Epithelial cell of prostate (primary cell): ENCODE results near the gene FFAR3.
"Not testable (repeated sequence)": the region's sequence is repeated elsewhere in the genome, so short reads cannot be mapped to it uniquely, and the experiment has no call there.

Experiments used
- DNase-seq: peaks from one replicate; pipeline ENCODE4 v3.0.0-alpha.2; 2011; ENCODE audit warnings: low read depth, low spot score
- H3K27ac ChIP-seq: fragments of 450-650 bp; 2 replicates; pipeline ENCODE4 v1.5.1; 2017; ENCODE audit warnings: mild to moderate bottlenecking

The FFAR3 gene

DNA sequence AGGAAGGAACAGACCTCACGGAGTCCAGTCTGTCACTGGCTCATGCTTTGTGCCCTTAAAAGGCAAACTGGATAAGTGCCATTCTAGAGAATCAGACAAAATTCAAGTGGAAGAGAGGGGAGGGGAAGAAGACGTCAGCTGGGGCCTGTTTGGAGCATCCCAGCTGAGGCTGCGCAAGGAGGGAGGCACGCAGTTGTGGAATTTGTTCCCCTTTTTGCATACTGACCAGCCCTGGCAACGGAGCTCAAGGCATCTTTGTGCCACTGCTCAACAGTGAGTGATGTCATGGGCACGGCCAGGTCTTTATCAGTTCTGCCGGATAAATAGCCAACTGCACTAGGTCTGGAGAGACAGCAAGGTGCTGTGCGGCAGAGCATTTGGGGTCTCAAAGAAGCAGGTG is 12.5 kb downstream of the FFAR3 start, which contains the start of gene GPR42:
Gene GPR42, plus strand, starts transcription at position 347 of the 400 bp plus-strand sequence. CDS start 292 bp downstream, outside the sequence.
- no peak within 1 kb of the TSS for H3K27ac ChIP-seq
- no peak for DNase-seq

DNA sequence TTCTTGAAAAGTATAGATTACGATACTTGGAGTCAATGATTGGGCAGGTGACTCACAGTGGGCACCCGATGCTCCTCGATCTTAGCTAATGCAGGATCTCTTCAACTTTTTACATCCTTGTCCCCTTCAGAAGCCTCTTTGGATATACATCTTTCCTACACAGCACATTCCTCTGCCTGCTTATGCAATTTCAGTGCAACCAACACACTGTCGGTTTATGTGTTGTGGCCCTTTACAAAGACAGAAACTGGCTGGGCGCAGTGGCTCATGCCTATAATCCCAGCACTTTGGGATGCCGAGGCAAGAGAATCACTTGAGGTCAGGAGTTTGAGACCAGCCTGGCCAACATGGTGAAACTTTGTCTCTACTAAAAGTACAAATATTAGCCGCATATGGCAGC is 15.2 kb downstream of the FFAR3 start:
- H3K27ac ChIP-seq = no peak overlapping the region

DNA sequence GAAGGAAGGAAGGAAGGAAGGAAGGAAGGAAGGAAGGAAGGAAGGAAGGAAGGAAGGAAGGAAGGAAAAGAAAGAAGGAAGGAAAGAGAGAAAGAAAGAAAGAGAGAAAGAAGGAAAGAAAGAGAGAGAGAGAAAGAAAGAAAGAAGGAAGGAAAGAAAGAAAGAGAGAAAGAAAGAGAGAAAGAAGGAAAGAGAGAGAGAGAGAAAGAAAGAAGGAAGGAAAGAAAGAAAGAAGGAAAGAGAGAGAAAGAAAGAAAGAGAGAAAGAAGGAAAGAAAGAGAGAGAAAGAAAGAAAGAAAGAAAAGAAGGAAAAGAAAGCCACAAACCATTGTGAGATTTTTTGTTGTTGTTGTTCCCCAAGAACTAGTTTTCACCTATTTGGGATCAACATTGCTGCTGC is 15.8 kb downstream of the FFAR3 start:
- DNase-seq, H3K27ac ChIP-seq: not testable (repeated sequence)

More for the DNA sequence above, 15.2 kb downstream of the FFAR3 start:
- DNase-seq = no peak

DNA sequence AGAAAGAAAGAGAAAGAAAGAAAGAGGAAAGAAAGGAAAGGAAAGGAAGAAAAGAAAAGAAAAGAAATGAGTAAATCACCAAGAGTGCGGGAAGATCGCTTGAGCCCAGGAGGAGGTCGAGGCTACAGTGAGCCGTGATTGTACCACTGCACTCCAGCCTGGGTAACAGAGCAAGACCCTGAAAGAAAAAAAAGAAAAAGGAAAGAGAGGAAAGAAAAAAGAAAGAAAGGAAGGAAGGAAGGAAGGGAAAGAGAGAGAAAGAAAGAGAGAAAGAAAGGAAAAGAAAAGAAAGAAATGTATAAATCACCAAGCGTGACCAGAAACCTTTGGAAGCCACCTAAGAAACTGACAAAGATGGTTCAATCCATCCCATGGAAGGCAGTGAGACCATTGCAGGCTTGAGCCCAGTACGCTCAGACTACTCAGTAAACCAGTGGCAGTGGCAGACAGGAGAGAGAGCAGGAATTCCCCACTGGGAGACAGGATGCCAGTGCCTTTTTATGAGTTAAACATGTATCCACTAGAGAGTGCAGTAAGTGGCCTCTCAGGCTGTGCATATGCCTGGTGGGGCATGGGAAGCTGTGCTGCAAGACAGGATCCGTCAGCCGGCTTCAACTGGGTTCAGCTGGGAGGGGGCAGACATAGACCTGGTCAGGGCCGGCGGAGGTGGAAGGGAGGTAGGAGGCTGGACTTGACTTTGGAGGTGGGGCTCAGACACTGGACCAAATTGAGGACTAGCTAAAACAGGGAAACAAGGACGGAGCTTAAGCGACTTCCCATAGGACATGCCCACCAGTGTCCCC is 17.4 kb downstream of the FFAR3 start:
- DNase-seq = no peak

DNA sequence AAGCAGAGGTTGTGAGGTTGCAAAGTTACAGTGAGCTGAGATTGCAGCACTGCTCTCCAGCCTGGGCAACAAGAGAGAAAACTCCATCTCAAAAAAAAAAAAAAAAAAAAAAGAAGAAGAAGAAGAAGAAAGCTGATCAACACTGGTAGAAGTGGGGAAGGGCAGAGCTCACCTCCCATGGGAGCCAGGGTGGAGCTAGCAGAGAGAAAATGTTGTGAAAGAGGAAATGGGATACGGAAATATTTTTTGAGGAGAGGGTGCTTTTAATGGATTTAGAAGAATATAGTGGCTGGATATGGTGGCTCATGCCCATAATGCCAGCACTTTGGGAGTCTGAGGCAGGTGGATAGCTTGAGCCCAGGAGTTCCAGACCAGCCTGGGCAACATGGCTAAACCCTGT is 19.4 kb downstream of the FFAR3 start:
- DNase-seq = no peak
- no peak overlapping the region for H3K27ac ChIP-seq

More for the DNA sequence above, 17.4 kb downstream of the FFAR3 start:
- no peak overlapping the region for H3K27ac ChIP-seq

DNA sequence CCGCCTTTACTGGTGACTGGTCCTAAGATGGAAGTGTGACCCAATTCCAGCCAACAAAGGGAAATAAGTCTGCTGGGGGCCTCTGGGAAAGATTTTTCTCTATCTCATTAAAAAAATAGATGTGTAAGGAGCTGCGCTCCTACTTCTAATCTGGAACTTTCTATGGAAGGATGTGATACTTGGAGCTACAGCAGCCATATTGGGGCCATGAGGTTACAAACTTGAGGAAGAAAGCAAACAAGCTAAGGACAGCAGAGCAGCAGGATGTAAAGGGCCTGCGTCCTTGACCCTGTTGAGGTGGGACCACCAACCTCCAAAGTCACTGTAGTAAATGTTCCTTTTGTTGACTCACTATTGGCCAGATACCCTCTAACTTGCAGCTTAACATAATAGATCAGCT is 20.1 kb downstream of the FFAR3 start:
- no peak for DNase-seq
- H3K27ac ChIP-seq = no peak overlapping the region

DNA sequence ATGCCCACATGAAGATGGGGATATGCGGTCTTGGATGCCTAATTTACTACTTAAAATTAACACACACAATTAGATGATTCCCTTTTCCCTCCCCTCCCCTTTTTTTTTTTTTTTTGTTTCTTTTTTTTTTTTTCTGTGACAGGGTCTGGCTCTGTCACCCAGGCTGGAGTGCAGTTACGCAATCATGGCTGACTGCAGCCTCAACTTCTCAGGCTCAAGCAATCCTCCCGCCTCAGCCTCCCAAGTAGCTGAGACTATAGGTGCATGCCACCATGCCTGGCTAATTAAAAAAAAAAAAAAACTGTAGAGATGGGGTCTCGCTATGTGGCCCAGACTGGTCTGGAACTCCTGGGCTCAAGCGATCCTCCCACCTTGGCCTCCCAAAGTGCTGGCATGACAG is 21.3 kb downstream of the FFAR3 start:
- DNase-seq, H3K27ac ChIP-seq: not testable (repeated sequence)

DNA sequence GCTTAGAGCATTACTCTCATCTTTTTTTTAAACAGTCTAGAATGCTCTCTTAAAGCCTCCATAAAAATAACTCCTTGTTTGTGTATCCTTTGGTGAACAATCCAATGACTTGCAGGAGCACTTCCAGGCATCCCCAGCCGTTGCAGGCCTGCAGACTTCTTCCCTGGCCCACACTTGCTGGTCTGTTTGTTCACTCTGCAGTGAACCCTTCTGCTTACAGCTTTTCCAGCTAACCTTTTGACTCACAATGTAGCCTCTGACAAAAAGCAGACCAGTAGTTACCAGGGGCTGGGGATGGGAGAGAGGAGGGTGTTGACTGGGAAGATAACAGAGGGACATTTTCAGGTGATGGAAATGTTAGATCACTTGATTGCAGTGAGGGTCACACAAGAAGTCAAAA is 21.7 kb downstream of the FFAR3 start:
- no peak overlapping the region for H3K27ac ChIP-seq
- DNase-seq = no peak

DNA sequence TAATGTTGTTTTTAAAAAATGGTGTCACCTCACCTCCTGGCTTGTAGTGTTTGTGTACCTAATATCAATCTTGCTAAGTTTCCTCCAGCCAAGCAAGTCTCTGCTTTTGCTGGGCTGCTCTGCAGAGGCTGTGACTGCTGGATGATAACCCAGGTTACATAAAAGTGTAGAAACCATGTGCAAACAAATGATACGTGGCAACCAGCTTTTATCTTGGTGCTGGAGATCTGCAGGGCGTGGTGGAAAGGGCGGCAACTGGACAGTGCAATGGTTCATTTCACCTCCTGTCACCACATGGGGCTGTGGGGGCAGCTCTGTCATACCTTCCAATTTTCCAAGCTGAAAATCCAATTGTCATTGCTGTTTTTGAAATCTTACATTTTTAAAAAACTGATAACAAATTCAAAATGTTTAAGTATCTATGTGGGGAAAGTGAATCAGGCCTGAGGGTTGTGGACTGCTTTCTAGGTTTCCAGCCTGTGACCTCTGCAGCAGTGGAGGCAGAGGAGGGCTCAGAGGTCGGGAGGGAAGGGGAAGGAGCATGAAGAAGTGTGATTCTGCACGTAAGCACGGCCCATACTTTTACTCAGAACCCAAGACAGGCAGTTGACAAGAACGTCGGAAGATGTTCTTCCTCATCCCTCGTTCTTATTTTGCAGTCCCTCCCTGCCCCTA is 22.3 kb downstream of the FFAR3 start:
- DNase-seq = no peak

DNA sequence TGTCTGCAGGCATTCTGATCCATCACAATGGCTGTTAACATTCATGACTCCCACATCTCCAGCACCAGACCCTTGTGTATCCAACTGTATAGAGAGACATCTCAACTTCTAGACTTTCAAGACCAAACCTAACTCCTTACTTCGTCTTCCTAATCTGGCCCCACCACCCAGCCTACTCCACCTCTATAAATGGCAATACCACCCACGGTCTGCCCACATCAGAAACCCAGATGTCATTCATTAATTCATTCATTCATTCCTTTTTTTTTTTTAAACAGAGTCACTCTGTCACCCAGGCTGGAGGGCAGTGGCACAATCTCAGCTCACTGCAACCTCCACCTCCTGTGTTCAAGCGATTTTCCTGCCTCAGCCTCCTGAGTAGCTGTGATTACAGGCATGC is 23.1 kb downstream of the FFAR3 start:
- no peak for DNase-seq
- H3K27ac ChIP-seq = no peak overlapping the region

More for the DNA sequence above, 22.3 kb downstream of the FFAR3 start:
- no peak overlapping the region for H3K27ac ChIP-seq

DNA sequence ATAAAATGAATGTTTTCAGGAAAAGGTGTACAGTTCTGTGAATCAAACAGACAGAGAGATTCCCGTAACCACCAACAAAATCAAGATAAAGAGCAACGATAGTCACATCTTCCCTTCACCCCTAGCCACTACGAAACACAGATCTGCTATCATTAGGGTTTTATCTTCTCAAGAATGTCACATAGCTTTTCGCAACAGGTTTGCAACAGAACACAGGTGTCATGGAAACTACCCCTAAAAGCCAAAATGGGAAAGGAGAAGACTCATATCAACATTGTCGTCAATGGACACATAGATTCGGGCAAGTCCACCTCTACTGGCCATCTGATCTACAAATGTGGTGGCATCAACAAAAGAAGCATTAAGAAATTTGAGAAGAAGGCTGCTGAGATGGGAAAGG is 23.7 kb downstream of the FFAR3 start:
- H3K27ac ChIP-seq = no peak overlapping the region
- DNase-seq = no peak

DNA sequence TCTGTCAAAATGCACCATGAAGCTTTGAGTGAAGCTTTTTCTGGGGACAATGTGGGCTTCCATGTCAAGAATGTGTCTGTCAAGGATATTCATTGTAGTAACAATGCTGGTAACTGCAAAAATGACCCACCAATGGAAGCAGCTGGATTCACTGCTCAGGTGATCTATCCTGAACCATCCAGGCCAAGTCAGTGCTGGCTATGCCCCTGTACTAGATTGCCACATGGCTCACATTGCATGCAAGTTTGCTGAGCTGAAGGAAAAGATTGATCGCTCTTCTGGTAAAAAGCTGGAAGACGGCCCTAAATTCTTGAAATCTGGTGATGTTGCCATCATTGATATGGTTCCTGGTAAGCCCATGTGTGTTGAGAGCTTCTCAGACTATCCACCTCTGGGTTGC is 25.3 kb downstream of the FFAR3 start:
- no peak for DNase-seq
- no peak overlapping the region for H3K27ac ChIP-seq

DNA sequence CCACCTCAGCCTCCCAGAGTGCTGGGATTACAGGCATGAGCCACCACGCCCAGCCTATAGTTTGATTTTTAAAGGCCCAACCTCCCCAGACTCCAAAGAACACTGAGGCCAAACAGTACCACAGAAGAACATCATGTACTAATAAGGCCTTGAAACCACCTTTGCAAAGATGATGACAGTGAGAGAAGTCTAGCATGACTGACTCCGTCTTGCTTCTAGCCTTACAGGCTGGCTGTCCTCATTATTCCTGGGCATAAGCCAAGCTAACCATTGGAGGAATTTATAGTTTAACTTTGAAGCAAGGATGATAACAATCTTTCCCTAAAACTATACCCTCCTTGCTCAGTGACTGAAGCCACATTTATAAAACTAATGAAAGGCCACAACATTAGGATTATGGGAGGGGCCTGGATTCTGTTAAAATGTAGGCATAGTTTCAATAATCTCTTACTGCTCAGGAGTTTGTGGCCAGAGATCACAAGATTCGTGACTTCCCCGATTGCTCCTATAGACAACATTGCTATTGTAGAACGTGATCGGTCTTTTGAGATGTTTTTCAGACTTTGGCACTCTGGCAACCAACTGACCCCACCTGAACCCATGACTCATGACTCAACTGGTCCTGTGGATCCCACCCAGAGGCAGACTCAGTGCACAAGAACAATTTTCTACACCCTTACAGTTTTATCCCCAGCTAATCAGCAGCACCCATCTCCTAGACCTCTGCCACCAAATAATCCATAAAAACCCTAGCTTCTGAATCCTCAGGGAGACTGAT is 30.2 kb downstream of the FFAR3 start:
- DNase-seq = no peak
- no peak overlapping the region for H3K27ac ChIP-seq

DNA sequence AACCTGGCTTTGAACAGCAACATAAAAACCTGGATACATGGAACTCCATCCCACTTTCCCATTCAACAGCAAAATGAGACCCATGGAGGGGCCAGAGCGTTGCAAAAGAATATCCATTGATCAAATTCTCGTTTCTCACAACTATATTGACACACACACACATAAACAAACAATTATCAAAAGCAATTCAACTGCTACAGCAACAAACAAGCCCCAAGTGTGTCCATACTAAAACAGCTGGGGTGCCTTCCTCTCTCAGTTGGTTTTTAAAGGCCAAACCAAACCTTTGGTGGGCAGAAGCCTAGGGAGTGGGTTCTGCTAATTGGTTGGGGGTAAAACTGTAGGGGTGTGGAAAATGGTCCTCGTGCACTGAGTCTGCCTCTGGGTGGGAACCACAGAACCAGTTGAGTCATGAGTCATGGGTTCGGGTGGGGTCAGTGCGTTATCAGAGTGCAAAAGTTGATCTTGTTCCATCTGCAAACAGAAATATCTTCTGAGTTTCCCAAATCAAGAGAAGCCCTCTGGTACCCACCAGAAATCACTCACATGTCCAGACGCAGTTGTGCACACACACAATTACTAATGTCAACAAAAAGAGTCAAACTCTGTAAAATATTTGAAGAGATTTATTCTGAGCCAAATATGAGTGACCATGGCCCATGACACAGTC is 31.1 kb downstream of the FFAR3 start:
- DNase-seq = no peak

DNA sequence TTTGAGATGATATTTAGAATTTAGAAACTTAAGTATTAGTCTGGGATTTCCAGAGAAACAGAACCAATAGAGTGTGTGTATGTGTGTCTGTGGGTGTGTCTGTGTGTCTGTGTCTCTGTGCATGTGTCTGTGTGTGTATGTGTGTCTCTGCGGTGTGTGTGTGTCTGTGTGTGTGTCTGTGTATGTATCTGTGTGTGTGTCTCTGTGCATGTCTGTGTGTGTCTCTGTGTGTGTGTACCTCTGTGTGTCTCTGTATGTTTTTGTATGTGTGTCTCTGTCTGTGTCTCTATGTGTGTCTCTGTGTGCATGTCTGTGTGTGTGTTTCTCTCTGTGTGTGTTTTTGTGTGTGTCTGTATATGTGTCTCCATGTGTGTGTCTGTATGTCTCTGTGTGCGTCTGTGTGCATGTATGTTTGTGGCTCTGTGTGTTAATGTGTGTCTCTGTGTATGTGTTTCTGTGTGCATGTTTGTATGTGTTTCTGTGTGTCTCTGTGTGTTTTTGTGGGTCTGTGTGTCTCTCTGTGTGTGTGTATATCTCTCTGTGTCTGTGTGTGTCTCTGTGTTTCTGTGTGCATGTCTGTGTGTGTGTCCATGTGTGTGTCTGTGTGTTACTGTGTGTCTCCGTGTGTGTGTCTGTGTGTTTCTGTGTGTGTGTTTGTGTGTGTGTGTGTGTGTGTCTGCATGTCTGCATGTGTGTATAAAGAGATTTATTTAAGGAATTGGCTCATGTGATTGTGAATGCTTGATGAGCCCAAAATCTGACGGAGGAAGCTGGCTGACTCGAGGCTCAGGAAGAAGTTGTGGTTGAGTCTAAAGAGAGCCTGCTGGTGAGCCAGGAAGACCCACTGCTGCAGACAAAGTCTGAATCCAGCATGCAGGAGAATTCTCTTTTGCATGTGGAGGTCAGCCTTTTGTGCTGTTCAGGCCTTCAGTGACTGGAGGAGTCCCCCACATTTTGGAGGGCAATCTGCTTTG is 34.8 kb downstream of the FFAR3 start:
- no peak for DNase-seq
- no peak overlapping the region for H3K27ac ChIP-seq

More for the DNA sequence above, 31.1 kb downstream of the FFAR3 start:
- no peak overlapping the region for H3K27ac ChIP-seq

DNA sequence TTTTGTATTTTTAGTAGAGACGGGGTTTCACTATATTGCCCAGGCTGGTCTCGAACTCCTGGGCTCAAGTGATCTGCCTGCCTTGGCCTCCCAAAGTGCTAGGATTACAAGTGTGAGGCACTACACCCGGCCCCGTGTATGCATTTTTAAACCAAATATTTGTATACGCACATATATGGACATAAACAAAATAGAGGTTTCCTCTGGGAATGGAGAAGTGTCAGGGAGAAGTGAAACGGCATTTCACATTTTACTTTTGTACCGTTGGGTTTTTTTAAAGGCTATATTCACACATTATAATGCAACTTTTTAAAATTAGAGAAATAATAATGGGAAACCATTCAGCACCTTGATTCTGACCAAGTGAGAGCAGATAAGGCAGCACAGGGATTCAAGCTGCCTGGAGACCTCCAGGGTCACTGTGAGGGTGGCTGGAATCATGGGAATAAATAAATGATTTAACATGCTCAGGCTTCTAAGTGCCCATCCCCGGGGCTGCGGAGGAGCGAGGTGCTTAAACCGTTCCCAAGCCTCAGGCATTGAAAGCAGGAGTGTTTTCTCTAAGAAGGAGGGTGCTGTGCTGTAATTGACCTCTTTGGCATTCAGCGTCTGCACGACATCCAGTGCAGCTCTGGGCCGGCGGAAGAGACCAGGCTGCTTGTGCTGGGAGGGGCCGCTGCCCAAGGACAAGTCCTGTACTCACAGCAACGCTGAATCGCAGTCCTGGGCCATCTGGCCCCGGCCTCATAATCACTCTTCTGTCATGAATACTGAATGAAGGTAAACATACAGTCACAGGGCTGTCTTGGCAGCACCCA is 37.3 kb downstream of the FFAR3 start:
- no peak for DNase-seq
- H3K27ac ChIP-seq = no peak overlapping the region

DNA sequence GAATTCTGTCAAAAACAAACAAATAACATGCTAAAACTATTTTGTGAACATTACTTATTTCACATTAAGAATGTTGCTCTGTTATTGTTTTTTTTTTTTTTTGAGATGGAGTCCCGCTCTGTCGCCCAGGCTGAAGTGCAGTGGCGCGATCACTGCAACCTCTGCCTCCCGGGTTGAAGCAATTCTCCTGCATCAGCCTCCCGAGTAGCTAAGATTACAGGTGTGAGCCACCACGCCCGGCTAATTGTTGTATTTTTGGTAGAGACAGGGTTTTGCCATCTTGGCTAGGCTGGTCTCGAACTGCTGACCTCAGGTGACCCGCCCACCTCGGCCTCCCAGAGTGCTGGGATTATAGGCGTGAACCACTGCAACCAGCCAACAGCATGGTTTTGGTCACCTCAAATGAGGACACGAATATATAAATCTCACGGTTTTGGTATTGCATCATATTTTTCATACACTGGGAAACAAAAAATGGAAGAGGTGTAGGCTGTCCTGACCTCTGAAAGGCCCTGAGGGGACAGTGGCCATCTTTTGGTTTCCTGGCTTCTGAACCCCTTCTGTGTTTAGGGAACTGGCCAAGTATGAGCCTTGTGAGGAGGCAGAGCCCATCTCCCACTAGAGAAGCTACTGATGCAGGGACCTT is 38.1 kb downstream of the FFAR3 start:
- no peak for DNase-seq

DNA sequence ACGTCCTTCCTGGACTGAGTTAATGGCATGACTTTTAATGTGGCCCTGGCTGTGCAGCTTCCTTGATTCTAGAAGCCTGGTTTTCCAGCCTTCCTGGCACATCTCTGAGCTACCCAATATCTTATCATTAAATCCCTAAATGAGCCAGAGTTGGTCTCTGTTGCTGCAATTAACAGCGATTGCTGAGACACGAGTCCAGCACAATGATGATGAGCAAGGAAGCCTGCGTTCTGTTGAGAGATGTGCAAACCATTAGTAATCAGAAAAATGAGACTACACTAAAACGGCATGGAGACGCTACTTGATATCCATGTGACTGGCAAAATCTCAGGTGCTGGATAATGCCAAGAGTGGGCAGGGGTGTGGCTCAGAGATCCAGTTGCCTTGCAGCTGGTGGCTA is 38.8 kb downstream of the FFAR3 start:
- no peak for DNase-seq
- H3K27ac ChIP-seq = no peak overlapping the region

More for the DNA sequence above, 38.1 kb downstream of the FFAR3 start:
- no peak overlapping the region for H3K27ac ChIP-seq
